Thoracic aorta (tissue), 2 donors: ENCODE measurements around the gene SYMPK. TPM values are rescaled to one million over a fixed set of nuclear protein-coding genes. Genes with fewer than 3 reads are reported as not detected.
"Not testable (repeated sequence)": the region's sequence is repeated elsewhere in the genome, so short reads cannot be mapped to it uniquely, and the experiment has no call there.

Experiments
- ATAC-seq: fragments of 150-250 bp; one replicate; pipeline ENCODE4 v1.8.0; 2017; ENCODE audit warnings: low read depth; ENCODE audit not compliant: insufficient number of reproducible peaks, low FRiP score
- DNase-seq: peaks from one replicate; pipeline ENCODE4 v3.0.0-alpha.2; 2020; ENCODE audit warnings: low spot score
- H3K27ac ChIP-seq, 2 donors: fragments of 200-600 bp; sonication (generic); 1 replicate in 1 of 2; 2 replicates in 1 of 2; pipeline ENCODE4 v1.5.1; 2016; ENCODE audit warnings: mild to moderate bottlenecking in 2 of 2, moderate library complexity in 2 of 2
- H3K27me3 ChIP-seq: fragments of 200-600 bp; sonication (generic); replicated peaks from 2 replicates; pipeline ENCODE4 v1.6.0; 2016; ENCODE audit warnings: mild to moderate bottlenecking; ENCODE audit not compliant: insufficient read depth
- H3K36me3 ChIP-seq: fragments of 200-600 bp; sonication (generic); one replicate; pipeline ENCODE4 v1.5.1; 2016
- H3K4me1 ChIP-seq, 2 donors: fragments of 200-600 bp; sonication (generic); 1 replicate in 1 of 2; 2 replicates in 1 of 2; pipeline versions ENCODE4 v1.5.1 to v1.6.0; 2016; ENCODE audit warnings: low read depth in 2 of 2, mild to moderate bottlenecking in 1 of 2; ENCODE audit not compliant: control insufficient read depth in 1 of 2
- H3K4me3 ChIP-seq: fragments of 200-600 bp; sonication (generic); 2 replicates; pipeline ENCODE4 v1.5.1; 2016; ENCODE audit warnings: mild to moderate bottlenecking
- H3K9me3 ChIP-seq: fragments of 200-600 bp; sonication (generic); 2 replicates; pipeline ENCODE4 v1.5.1; 2016
- CTCF ChIP-seq: fragments of 200-600 bp; sonication (generic); IDR thresholded peaks from one replicate; pipeline ENCODE4 v1.5.1; 2019; ENCODE audit warnings: antibody characterized with exemption
- total RNA-seq, 2 donors: library from RNA; depleted of rRNA; stranded (reverse); fragments of >200 nt; gene quantifications; one replicate each; pipeline versions ENCODE4 v1.1.0 to v1.2.3, GENCODE V29; 2016

The SYMPK gene
- total RNA-seq, 2 donors from 2014 or later, result 48.8 to 84.7 TPM

- no peak for DNase-seq
- Histone ChIP-seq H3K27ac (no peak overlapping the region), H3K9me3 (no peaks in the 10 kb centered on the region), H3K4me1 (peaks cover 6 to 21% of the 10 kb centered on the region in 2 donors), H3K36me3 (peaks cover 13% of the 10 kb centered on the region), H3K27me3 (no peaks in the 10 kb centered on the region), H3K4me3 (no peak overlapping the region)
- ATAC-seq, result no peak
- TF ChIP-seq CTCF, result no peak
Observed at GRCh38 chr19:45899919-45900589, 37.1 kb upstream of the SYMPK start.

- TF ChIP-seq CTCF, result no peak
- Histone ChIP-seq H3K27ac (no peak overlapping the region), H3K4me3 (no peak overlapping the region), H3K9me3 (no peaks in the 10 kb centered on the region), H3K36me3 (peaks cover 13% of the 10 kb centered on the region), H3K27me3 (no peaks in the 10 kb centered on the region), H3K4me1 (peaks cover 6 to 21% of the 10 kb centered on the region in 2 donors)
- ATAC-seq (no peak), DNase-seq (no peak)
Observed at GRCh38 chr19:45899253-45899652, 36.3 kb upstream of the SYMPK start.

GRCh38 chr19:45897261-45897812 lies 34.4 kb upstream of the SYMPK start:
- H3K36me3 ChIP-seq, result peaks cover 13% of the 10 kb centered on the region

GRCh38 chr19:45895983-45896599 lies 33.1 kb upstream of the SYMPK start:
- not testable (repeated sequence) for H3K4me1 ChIP-seq, ATAC-seq, DNase-seq, H3K27ac ChIP-seq, H3K27me3 ChIP-seq, H3K9me3 ChIP-seq, H3K4me3 ChIP-seq
- H3K36me3 ChIP-seq, result peaks cover 13% of the 10 kb centered on the region

More at GRCh38 chr19:45897261-45897812, 34.4 kb upstream of the SYMPK start:
- Histone ChIP-seq H3K9me3 (no peaks in the 10 kb centered on the region), H3K27ac (no peak overlapping the region), H3K27me3 (no peaks in the 10 kb centered on the region), H3K4me1 (peaks cover 6 to 14% of the 10 kb centered on the region in 2 donors), H3K4me3 (no peak overlapping the region)
- no peak for ATAC-seq
- DNase-seq, result no peak
- TF ChIP-seq CTCF, result no peak

GRCh38 chr19:45895519-45895972 lies 32.6 kb upstream of the SYMPK start:
- ATAC-seq (no peak), DNase-seq (no peak)
- no peak overlapping the region for H3K4me3 ChIP-seq
- no peaks in the 10 kb centered on the region for H3K9me3 ChIP-seq
- H3K27ac ChIP-seq, result no peak overlapping the region
- peaks cover 13% of the 10 kb centered on the region for H3K36me3 ChIP-seq
- no peak for TF ChIP-seq CTCF
- peaks cover 0 to 4% of the 10 kb centered on the region in 2 donors for H3K4me1 ChIP-seq
- H3K27me3 ChIP-seq, result no peaks in the 10 kb centered on the region
